Parietal lobe (tissue), 2 donors: ENCODE measurements around the gene TRIM41. TPM values are rescaled to one million over a fixed set of nuclear protein-coding genes. Genes with fewer than 3 reads are reported as not detected.

Experiments used
- small RNA-seq: library from RNA; depleted of rRNA; stranded (forward); fragments of <200 nt; gene quantifications from one replicate; pipeline ENCODE3, GENCODE V24; 2014; ENCODE audit warnings: low replicate concordance
- total RNA-seq: library from RNA; depleted of rRNA; stranded (reverse); fragments of >200 nt; gene quantifications from one replicate; pipeline ENCODE4 v1.2.3, GENCODE V29; 2014

TRIM41 gene
- total RNA-seq = 13.5 TPM

GRCh38 chr5:181223058-181223728 is at the start of gene TRIM41:
Gene TRIM41 (plus strand): TSS chr5:181223281. CDS start chr5:181224000, 719 bp downstream.

GRCh38 chr5:181204826-181205760 is 18.0 kb upstream of the TRIM41 start, which contains the start of gene TRIM7:
Gene TRIM7 (minus strand): TSS chr5:181205196. CDS start chr5:181205110, 86 bp downstream.

GRCh38 chr5:181243564-181244343 is 20.7 kb downstream of the TRIM41 start, which contains the start of gene RACK1:
Gene RACK1 (minus strand): TSS chr5:181243906. CDS start chr5:181243800, 106 bp downstream.

GRCh38 chr5:181260720-181261319 is 37.7 kb downstream of the TRIM41 start, which contains the start of gene TRIM52:
Gene TRIM52 (minus strand): TSS chr5:181261143. CDS start chr5:181260813, 330 bp downstream.

Small RNA genes lying within 50 kb of the gene (small RNA-seq; reads per million reads assigned to genes)
- gene MIR4638 = not detected
- not detected for gene SNORD95
- not detected for gene SNORD96A

Other genes starting within 250 kb of the TRIM41 start
- not detected for gene BTNL3, start 234.4 kb upstream of the TRIM41 start, total RNA-seq
- gene BTNL9, start 183.0 kb upstream of the TRIM41 start, total RNA-seq = 5.6 TPM
- gene OR2V1, start 92.1 kb upstream of the TRIM41 start, total RNA-seq = not detected
- not detected for gene OR2V2, start 75.7 kb upstream of the TRIM41 start, total RNA-seq
- 2.5 TPM for gene TRIM7, start 18.1 kb upstream of the TRIM41 start, total RNA-seq
- 2,435 TPM for gene RACK1, start 20.6 kb downstream of the TRIM41 start, total RNA-seq
- gene TRIM52, start 37.9 kb downstream of the TRIM41 start, total RNA-seq = 21.9 TPM
- not detected for gene OR4F3, start 144.0 kb downstream of the TRIM41 start, total RNA-seq